HepG2 (cell line): ENCODE data around the gene PRKCI. TPM values are rescaled to one million over a fixed set of nuclear protein-coding genes. Genes with fewer than 3 reads are reported as not detected.

Experiments used
- CBFB ChIP-seq: sonication (generic); formaldehyde crosslinking; IDR thresholded peaks from 2 replicates; pipeline ENCODE4 v1.4.0; 2020; ENCODE audit warnings: missing genetic modification reagents
- CBX5 ChIP-seq: sonication (generic); formaldehyde crosslinking; IDR thresholded peaks from 2 replicates; pipeline ENCODE4 v1.4.0; 2020; ENCODE audit warnings: missing genetic modification reagents, borderline replicate concordance
- HCFC1 ChIP-seq: fragments of 150-350 bp; IDR thresholded peaks from 2 replicates; pipeline ENCODE4 v1.6.1; 2014; ENCODE audit warnings: low read depth, low read length
- HNRNPH1 ChIP-seq: fragments of 200-400 bp; formaldehyde crosslinking; optimal IDR thresholded peaks from 2 replicates; pipeline ENCODE3; 2017; ENCODE audit warnings: mild to moderate bottlenecking, low read depth, low read length
- PHF21A ChIP-seq: sonication (generic); formaldehyde crosslinking; IDR thresholded peaks from 2 replicates; pipeline ENCODE4 v1.5.0; 2020; ENCODE audit warnings: mild to moderate bottlenecking, missing genetic modification reagents
- XRCC5 ChIP-seq: fragments of 200-400 bp; formaldehyde crosslinking; optimal IDR thresholded peaks from 2 replicates; pipeline ENCODE3; 2017; ENCODE audit warnings: mild to moderate bottlenecking, low read length
- ZIK1 ChIP-seq: sonication (generic); formaldehyde crosslinking; IDR thresholded peaks from 2 replicates; pipeline ENCODE4 v1.5.0; 2020; ENCODE audit warnings: mild to moderate bottlenecking, low read depth, missing genetic modification reagents, borderline replicate concordance
- ZNF605 ChIP-seq: sonication (generic); formaldehyde crosslinking; IDR thresholded peaks from 2 replicates; pipeline ENCODE4 v1.8.0; 2022; ENCODE audit warnings: mild to moderate bottlenecking, missing genetic modification reagents
- polyA plus RNA-seq, 8 experiments: library from polyadenylated mRNA; depleted of rRNA in 3 of 8; stranded (reverse) in 7 of 8; unstranded in 1 of 8; fragments of >200 nt; fragmentation: Illumina TruSeq in 4 of 8; extraction: Trizol in 4 of 8; gene quantifications; 2 replicates each; pipeline versions ENCODE4 v1.2.1 to v1.2.3, GENCODE V29; 2011 to 2016; ENCODE audit warnings: low read depth in 4 of 8, missing spikeins in 1 of 8, mixed read lengths in 1 of 8; ENCODE audit not compliant: insufficient read depth in 1 of 8
- total RNA-seq, 5 experiments: library from RNA; depleted of rRNA; stranded (reverse); fragments of >200 nt; fragmentation: Illumina TruSeq; extraction: Trizol; gene quantifications; 2 replicates each; pipeline ENCODE4 v1.2.3, GENCODE V29; 2016; ENCODE audit warnings: low read depth in 1 of 5
- TF ChIP-seq, protein P1 (sequence below): sonication (generic); formaldehyde crosslinking; IDR thresholded peaks from 2 replicates; pipeline ENCODE4 v1.8.1; 2023; ENCODE audit warnings: mild to moderate bottlenecking, missing genetic modification reagents
- TF ChIP-seq, protein P2 (sequence below): sonication (generic); formaldehyde crosslinking; IDR thresholded peaks from 2 replicates; pipeline ENCODE4 v1.8.0; 2022; ENCODE audit warnings: missing genetic modification reagents, mild to moderate bottlenecking, moderate library complexity, borderline replicate concordance
- TF ChIP-seq, protein P3 (sequence below): sonication (generic); formaldehyde crosslinking; conservative IDR thresholded peaks from 2 replicates; pipeline ENCODE4 v1.4.0; 2020; ENCODE audit warnings: mild to moderate bottlenecking, missing genetic modification reagents, moderate library complexity
- TF ChIP-seq, protein P4 (sequence below): sonication (generic); formaldehyde crosslinking; IDR thresholded peaks from 2 replicates; pipeline ENCODE4 v1.4.0; 2020; ENCODE audit warnings: missing genetic modification reagents

The PRKCI gene
- total and polyA plus RNA-seq, 2 of the 13 experiments (the other 11 are each of a cell fraction or from before 2014, with no cell fraction given) = 17.2 to 30.4 TPM

DNA sequence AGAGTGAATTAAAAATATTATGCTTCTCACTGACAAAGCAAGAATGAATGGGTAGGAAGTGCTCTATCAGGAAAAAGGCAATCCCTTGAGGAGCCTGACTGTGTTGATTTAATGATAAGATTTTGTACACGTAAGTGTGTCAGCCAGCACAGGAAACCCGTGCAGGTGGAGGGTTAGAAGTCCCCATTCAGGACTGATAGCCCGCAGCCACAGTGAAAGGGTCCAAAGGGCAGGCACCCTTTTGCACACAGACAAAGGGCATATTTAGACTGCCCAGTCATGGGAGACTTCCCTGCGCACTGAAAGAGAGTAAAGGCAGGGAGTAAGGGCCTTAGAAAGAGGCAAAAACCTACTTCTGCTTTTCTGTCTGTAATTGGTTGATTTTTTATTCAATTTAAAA is 108.9 kb downstream of the PRKCI start (continued):
- TF ChIP-seq, protein P1, sequence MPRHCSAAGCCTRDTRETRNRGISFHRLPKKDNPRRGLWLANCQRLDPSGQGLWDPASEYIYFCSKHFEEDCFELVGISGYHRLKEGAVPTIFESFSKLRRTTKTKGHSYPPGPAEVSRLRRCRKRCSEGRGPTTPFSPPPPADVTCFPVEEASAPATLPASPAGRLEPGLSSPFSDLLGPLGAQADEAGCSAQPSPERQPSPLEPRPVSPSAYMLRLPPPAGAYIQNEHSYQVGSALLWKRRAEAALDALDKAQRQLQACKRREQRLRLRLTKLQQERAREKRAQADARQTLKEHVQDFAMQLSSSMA (CRISPR knock-in tag) = no peak
- peak; percentile 59; the same call in 1 of the 2 replicates for TF ChIP-seq CBX5 (CRISPR knock-in tag)
- no peak for TF ChIP-seq HNRNPH1
- TF ChIP-seq CBFB (CRISPR knock-in tag) = 0 out of 2 replicates have a peak, but pooled peaks have one; percentile 45
- TF ChIP-seq ZIK1 = no peak
- TF ChIP-seq PHF21A (CRISPR knock-in tag) = peak; percentile 95
- TF ChIP-seq, protein P2, sequence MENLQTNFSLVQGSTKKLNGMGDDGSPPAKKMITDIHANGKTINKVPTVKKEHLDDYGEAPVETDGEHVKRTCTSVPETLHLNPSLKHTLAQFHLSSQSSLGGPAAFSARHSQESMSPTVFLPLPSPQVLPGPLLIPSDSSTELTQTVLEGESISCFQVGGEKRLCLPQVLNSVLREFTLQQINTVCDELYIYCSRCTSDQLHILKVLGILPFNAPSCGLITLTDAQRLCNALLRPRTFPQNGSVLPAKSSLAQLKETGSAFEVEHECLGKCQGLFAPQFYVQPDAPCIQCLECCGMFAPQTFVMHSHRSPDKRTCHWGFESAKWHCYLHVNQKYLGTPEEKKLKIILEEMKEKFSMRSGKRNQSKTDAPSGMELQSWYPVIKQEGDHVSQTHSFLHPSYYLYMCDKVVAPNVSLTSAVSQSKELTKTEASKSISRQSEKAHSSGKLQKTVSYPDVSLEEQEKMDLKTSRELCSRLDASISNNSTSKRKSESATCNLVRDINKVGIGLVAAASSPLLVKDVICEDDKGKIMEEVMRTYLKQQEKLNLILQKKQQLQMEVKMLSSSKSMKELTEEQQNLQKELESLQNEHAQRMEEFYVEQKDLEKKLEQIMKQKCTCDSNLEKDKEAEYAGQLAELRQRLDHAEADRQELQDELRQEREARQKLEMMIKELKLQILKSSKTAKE (CRISPR knock-in tag) = peak; percentile 84; the same call in 1 of the 2 replicates
- no peak for TF ChIP-seq ZNF605
- TF ChIP-seq, protein P3, sequence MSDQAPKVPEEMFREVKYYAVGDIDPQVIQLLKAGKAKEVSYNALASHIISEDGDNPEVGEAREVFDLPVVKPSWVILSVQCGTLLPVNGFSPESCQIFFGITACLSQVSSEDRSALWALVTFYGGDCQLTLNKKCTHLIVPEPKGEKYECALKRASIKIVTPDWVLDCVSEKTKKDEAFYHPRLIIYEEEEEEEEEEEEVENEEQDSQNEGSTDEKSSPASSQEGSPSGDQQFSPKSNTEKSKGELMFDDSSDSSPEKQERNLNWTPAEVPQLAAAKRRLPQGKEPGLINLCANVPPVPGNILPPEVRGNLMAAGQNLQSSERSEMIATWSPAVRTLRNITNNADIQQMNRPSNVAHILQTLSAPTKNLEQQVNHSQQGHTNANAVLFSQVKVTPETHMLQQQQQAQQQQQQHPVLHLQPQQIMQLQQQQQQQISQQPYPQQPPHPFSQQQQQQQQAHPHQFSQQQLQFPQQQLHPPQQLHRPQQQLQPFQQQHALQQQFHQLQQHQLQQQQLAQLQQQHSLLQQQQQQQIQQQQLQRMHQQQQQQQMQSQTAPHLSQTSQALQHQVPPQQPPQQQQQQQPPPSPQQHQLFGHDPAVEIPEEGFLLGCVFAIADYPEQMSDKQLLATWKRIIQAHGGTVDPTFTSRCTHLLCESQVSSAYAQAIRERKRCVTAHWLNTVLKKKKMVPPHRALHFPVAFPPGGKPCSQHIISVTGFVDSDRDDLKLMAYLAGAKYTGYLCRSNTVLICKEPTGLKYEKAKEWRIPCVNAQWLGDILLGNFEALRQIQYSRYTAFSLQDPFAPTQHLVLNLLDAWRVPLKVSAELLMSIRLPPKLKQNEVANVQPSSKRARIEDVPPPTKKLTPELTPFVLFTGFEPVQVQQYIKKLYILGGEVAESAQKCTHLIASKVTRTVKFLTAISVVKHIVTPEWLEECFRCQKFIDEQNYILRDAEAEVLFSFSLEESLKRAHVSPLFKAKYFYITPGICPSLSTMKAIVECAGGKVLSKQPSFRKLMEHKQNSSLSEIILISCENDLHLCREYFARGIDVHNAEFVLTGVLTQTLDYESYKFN (CRISPR knock-in tag) = peak; percentile 96
- peak; percentile 77 for TF ChIP-seq XRCC5
- TF ChIP-seq, protein P4, sequence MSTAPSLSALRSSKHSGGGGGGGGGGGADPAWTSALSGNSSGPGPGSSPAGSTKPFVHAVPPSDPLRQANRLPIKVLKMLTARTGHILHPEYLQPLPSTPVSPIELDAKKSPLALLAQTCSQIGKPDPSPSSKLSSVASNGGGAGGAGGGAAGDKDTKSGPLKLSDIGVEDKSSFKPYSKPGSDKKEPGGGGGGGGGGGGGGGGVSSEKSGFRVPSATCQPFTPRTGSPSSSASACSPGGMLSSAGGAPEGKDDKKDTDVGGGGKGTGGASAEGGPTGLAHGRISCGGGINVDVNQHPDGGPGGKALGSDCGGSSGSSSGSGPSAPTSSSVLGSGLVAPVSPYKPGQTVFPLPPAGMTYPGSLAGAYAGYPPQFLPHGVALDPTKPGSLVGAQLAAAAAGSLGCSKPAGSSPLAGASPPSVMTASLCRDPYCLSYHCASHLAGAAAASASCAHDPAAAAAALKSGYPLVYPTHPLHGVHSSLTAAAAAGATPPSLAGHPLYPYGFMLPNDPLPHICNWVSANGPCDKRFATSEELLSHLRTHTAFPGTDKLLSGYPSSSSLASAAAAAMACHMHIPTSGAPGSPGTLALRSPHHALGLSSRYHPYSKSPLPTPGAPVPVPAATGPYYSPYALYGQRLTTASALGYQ (CRISPR knock-in tag) = peak; percentile 55; the same call in 1 of the 2 replicates
- no peak for TF ChIP-seq HCFC1
